GM21526 (cell line): ENCODE measurements around the gene SCIMP.
"Not testable (repeated sequence)": the region's sequence is repeated elsewhere in the genome, so short reads cannot be mapped to it uniquely, and the experiment has no call there.

Experiments
- ATAC-seq: cut with Tn5 transposase; IDR thresholded peaks from one replicate; pipeline ENCODE4 v1.9.1; 2021; ENCODE audit warnings: moderate library complexity; ENCODE audit not compliant: unreplicated experiment, low FRiP score

The SCIMP gene

DNA sequence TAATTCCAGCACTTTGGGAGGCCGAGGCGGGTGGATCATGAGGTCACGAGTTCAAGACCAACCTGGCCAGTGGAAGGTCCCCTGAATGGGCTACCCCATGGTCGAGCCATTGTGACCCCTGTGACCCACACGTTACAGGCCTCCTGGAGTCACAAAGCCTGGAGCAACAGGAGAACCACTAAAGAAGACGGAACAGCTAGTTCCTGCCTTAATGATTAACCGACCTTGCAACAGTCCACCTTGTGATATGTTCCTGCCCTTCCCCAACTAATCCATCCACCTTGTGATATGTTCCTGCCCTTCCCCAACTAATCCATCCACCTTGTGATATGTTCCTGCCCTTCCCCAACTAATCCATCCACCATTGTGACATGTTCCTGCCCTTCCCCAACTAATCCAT, 5.1 kb upstream of the SCIMP start:
- ATAC-seq = not testable (repeated sequence)

DNA sequence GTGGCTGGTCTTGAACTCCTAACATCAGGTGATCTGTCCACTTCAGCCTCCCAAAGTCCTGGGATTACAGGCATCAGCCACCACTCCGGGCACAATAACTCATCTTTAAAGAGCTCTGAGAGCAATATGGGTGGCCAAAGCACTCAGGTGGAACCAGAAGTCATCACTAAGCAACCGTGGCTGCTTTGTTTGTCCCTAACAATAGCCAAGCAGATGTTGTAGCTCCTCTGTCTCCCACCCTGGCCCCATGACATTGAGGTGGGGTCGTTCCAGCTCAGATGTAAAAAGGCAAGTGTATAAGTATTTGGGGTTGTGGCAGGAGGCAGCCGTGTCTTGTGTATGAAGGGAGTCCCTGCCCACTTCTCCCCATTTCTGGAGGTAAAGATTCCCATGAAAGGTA, 3.7 kb upstream of the SCIMP start:
- no peak for ATAC-seq

DNA sequence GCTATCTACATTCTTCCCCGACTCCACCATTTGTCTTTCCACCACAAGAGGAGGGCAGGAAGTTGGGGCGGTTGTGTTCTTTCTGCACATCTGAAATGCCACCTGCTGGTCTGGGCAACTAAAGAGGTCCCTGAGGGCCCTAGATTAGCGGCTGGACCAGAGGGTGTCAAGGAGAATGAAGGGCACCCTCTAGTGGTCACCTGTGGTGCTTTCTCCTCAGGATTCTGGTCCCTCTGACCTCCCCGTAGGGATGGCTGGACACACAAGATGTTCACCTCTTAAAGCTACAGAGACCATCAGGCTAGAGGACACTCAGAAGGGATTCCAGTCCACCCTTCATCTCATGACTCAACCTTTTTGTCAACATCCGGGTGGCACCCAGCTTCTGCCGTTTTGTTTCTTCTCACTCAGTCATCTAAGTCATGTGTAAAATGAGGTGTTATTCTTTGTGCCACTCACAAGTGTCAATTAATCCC, 2.9 kb upstream of the SCIMP start:
- no peak for ATAC-seq

DNA sequence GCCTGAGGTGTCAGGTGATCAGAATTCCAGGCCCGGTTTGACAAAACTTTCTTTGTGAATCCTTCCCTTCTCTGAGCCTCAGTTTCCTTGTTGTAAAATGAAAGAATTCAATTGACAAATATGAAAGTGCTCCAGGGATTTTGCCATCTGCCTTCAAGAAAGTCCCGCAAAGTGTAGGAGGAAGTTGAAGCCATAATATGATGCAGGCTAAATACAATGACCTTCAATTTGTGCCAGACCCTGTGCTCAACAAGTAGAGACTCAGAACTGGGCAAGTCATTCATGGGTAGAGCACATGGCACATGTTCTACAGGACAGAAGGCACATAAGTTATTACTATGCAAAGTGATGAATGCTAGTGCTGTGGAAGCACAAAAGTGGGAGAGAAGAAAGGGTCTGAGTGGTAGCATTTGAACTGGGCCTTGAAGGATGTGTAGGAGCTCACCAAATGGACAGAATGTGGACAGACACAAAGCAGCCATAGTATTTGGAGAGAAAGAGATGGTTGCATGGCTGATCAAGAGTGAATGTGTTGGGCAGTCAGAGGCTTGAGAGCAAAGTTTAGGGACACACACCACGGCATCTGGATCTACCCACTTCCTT, 2.4 kb upstream of the SCIMP start:
- no peak for ATAC-seq

DNA sequence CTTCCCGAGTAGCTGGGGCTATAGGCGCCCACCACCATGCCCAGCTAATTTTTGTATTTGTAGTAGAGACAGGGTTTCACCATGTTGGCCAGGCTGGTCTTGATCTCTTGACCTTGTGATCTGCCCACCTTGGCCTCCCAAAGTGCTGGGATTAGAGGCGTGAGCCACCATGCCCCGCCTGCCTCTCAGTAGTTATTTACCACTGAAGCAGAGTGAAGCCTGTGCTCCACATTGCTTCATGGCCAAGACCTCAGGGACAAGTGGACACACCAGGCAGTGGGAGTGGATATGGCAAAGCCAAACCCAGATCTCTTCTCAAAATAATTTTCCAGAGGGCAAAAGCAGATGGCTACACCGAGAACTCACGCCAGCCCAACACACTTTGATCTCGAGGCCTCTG, 1.2 kb downstream of the SCIMP start:
- ATAC-seq = not testable (repeated sequence)

DNA sequence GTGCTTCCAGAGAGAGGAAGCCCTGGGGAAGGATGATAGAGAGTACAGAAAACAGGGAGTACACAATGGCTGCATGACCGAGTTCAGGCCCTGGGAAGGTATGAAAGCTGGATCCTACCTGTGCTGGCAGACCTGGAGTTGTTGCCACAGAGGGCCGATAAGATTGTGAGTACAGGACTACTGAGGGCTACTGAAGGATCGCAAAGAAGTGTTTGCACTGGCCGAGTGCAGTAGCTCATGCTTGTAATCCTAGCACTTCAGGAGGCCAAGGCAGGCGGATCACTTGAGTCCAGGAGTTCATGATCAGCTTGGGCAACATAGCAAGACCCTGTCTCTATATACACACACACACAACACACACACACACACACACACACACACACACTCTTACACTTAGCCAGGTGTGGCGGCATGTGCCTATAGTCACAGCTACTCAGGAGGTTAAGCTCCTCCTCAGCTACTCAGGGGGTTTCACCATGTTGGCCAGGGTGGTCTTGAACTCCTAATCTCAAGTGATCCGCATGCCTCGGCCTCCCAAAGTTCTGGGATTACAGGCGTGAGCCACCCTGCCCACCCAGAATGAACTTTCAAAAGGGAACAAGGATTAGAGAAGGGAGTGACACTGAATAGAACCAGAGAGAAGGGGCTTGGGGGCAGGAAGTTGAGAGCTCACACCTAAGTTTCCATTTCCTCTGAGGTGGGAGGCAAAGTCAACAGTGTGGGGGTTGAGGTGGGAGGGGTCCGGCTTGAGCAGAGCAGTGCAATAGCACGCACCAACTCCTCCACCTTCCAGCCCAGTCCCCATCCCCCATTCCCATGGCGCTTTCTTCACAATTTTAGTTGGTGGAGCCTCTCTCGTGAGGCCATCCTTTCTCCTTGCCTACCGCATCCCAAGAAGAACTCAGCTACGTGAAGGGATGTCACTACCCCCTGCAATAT, 7.5 kb downstream of the SCIMP start:
- no peak for ATAC-seq

DNA sequence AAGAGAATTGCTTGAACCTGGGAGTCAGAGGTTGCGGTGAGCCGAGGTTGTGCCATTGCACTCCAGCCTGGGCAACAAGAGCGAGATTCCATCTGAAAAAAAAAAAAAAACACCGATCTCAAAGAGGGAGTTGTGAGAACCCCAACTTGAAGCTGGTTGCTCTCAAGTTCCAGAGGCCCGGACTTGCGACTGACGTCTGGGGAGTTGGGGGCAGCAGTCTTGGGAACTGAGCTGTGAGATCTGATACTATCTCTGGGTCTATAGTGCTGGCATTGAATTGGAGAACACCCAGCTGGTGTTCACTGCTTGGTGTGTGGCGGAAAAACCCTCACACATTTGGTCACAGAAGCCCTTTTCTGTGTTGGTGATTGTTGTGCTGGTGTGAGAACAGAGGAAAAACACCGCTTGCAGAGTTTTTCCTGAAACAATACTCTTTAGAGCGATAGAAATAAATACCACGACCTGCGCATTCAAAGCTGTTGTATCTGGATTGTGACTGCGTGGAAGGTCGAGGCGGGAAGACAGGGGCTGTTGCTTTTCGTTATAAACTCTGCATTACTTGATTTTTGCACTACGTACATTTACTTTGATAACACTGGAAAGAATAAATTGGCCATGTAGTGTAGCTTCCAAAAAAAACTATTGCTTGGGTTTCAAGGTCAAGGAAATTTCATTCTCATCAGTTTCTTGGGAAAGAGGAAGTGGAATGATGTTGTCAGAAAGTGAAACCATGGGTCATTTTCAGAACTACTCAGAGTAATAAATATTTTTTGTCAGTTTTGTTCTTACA, 8.8 kb downstream of the SCIMP start:
- no peak for ATAC-seq

DNA sequence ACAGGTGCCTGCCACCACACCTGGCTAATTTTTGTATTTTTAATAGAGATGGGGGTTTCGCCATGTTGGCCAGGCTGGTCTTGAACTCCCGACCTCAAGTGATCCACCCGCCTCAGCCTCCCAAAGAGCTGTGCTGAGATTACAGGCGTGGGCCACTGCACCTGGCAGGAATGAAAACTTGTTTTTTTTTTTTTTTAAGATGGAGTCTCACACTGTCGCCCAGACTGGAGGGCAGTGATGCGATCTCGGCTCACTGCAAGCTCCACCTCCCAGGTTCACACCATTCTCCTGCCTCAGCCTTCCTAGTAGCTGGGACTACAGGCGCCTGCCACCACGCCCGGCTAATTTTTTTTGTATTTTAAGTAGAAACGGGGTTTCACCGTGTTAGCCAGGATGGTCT, 12.7 kb downstream of the SCIMP start:
- ATAC-seq = not testable (repeated sequence)

DNA sequence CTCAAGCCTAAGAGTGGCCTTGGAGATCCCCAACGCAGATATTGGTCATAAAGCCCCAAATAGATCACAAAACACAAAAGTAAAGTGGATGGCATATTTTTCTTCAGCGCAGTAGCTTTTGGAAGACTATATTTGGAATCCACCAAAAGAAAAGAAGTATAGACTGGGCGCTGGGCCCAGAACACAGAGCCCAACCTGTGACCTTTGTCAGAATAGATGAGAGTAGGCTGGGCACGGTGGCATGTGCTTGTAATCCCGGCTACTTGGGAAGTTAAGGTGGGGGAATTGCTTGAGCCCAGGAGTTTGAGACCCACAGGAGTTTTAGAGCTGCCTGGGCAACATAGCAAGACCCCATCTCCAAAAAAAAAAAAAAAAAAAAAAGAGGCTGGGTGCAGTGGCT, 14.6 kb downstream of the SCIMP start:
- no peak for ATAC-seq

DNA sequence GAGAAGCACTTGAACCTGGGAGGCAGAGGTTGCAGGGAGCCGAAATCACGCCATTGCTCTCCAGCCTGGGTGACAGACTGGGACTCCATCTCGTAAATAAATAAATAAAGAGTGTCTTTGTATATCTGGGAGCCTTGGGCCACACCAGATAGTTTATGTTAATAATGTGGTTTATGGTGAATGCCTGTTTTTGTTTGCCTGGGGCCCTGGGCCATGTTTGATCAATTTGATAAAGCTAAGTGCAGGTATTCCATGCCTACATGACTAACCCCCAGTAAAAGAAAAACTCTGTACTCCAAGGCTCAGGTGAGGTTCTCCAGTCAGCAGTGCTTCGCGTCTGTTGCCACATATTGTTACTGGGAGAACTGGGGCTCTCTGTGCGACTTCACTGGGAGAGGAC, 15.1 kb downstream of the SCIMP start:
- no peak for ATAC-seq

DNA sequence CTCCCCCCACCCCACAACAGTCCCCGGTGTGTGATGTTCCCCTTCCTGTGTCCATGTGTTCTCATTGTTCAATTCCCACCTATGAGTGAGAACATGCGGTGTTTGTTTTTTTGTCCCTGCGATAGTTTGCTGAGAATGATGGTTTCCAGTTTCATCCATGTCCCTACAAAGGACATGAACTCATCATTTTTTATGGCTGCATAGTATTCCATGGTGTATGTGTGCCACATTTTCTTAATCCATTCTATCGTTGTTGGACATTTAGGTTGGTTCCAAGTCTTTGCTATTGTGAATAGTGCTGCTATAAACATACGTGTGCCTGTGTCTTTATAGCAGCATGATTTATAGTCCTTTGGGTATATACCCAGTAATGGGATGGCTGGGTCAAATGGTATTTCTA, 17.1 kb downstream of the SCIMP start:
- ATAC-seq = not testable (repeated sequence)

DNA sequence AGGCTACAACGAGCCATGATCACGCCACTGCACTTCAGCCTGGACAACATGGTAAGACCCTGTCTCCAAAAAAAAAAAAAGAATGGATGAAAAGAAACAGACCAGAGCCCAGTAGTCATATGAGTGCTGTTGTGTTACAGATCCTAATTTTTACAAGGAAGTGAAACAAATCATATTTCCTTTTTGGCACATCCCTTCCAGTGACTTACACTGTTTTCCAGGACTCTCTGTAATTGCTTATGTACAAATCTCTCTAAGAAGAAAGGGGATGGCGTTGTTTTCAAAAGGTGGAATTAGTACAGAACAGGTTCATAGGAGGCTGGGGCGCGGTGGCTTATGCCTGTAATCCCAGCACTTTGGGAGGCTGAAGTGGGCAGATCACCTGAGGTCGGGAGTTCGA, 23.2 kb downstream of the SCIMP start:
- ATAC-seq = no peak

DNA sequence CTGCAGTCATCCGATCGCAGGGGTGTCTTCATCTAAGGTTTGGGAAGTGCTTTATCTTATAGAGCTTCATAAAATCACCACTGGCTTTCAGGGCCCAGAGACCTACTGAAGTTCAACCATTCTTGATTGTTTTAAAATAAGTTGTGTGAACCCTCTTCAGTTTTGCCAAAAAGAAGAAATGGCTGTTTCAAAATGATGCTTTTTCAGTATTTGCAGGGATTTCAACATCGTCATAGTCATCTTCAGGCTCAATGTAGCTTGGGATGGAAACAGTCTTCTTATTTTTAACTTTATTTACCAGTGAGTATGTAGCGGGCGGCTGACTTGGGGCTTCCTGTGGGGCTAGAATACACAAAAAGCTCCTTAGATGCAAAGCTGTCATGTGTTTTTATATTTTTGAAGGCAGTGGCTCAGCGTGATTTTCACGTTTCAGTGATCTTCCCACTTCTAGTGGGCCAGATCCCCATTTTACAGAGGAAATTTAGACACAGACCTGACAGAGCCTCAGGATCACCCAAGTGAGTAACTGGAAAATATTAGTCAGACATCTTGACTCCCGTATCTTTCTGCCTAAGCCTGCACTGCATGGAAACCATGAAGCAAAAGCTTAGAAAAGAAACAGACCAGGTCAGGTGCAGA, 23.9 kb downstream of the SCIMP start:
- ATAC-seq = no peak

DNA sequence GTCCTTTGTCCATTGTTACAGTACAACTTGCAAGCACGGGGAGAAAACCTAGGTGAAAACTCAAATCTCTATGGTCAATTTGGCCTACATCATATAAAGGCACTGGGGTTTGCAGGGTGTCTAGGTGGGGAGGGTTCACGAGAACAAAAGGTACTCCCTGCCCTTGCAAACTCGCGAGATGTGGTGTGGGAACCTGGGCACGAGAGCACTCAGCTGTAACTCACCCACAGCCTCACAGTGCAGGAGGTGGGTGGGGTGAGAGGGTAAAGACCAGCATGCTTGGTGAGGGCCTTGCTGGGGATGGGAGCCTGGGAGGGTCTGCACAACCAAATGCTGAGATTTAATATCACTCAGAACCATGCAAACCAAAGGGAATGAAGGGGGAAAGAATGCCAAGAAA, 24.6 kb downstream of the SCIMP start:
- ATAC-seq = no peak

DNA sequence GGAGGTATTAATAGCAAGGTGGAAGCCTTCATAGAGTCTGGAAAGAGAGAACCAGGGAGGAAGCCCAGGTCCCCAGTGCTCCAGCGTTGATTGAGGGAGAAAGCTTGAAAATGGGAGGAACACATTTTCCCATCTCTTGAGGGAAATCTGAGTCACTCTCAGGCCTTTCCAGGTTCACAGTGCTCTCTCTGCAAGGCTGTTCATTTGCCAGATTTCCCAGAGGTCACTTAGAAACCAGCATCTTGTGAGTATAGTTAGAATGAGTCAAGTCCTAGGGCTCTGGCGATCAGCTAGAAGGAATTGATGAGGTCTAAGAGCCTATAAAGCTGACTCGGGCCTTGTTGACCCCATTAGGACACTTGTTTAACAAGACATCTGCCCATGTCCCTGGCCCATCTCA, 25.3 kb downstream of the SCIMP start:
- no peak for ATAC-seq

DNA sequence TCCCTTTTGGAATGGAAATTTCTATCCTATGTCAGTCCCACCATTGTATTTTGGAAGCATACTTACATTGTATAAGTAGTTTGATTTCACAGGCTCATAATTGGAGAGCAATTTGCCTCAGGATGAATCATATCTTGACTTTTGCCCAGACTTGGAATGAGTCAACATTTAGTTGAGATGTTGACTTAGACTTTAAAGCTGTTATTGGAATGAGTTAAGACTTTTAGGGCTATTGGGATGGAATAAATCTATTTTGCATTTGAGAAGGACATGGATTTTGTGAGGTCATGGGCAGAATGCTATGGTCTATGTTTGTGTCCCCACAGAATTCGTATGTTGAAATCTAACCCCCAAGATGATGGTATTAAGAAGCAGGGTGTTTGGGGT, 30.8 kb downstream of the SCIMP start:
- ATAC-seq = no peak

DNA sequence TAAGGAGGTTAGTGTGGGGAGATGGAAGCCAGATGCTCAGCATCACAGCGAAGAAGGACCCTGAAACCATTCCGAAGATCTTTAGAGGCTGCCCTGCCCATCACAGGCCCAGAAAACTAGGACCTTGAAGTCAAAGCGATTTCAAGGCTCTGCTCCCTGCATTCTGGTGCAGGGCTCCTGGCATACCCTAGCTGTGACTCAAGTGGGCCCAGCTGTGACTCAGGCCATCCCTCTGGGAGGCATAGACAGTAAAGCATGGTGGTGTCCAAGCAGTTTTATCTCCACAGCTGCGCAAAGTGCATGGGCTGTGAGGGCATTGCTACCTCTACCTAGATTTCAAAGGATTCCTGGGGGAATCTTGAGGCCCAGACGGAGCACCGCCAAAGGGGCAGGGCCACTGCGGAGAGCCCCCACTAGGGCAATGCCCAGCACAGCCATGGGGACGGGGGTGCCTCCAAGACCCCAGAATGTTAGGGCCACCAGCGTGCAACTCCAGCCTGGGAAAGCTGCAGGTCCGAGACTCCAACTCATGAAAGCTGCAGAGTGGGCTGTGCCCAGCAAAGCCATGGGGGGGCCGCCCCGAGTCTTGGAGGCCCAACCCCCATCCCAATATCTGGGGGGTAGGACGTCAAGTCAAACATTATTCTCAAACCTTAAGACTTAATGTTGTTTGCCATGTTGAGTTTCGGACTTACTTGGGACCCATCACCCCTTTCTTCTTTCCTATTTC, 31.3 kb downstream of the SCIMP start:
- no peak for ATAC-seq

DNA sequence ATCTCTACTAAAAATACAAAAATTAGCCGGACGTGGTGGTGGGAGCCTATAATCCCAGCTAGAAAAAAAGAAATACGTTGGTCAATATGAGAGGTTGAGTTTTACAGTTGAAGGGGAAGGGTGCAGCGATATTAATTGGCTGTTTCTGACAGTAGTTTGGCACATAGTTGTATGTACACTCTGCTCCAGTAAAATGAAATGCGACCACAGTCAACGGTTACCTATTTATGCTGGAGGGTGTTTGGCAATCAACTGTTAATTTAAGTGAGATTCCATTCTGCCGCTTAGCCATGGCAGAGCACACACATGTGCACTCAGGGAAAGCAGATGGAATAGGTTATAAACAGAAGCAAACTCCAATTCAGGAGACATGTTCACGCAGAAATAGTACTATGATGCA, 33.6 kb downstream of the SCIMP start:
- ATAC-seq = no peak

DNA sequence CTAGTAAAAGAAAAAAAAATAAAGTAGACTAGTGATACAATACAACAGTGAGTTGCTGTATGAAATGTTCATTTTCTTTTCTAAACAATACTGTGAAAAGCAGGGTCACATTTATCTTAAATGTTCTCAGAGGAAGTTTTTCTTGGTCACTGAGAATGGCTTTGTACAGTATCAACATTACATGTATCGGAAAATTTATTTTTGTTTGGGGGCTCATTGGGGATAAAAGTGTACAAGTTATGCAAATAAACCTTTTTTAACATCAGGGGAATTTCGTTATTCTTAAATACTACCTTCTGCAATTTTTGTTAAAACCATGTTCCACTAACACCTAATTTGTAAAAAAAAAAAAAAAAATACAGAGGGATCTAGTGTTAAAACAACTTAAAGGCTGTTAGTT, 34.3 kb downstream of the SCIMP start:
- no peak for ATAC-seq

DNA sequence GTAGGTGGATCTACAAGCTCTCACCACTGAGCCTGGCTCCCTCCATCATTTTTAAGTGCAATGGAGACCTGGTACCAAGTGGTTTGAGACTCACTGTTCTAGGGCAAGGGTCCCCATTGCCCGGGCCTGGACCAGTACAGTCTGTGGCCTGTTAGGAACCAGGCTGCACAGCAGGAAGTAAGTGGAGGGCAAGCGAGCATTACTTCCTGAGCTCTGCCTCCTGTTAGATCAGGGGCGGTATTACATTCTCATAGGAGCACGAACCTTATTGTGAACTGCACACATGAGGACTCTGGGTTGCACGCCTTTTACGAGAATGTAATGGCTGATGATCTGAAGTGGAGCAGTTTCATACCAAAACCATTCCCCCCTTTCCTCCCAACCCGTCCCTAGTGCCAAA, 36.2 kb downstream of the SCIMP start:
- no peak for ATAC-seq
